Lower leg skin (tissue), 3 donors: ENCODE data around the gene IL10.

Source experiments
- POLR2A ChIP-seq, 2 donors: fragments of 450-650 bp; IDR thresholded peaks; one replicate each; pipeline ENCODE4 v1.6.1; 2016 to 2017; ENCODE audit warnings: antibody characterized with exemption in 2 of 2, mild to moderate bottlenecking in 1 of 2, moderate library complexity in 1 of 2
- TF ChIP-seq, protein P1 (sequence below), 3 donors: fragments of 450-650 bp; IDR thresholded peaks; one replicate each; pipeline ENCODE4 v1.5.1; 2016; ENCODE audit warnings: antibody characterized with exemption in 3 of 3, mild to moderate bottlenecking in 3 of 3, moderate library complexity in 2 of 3

DNA sequence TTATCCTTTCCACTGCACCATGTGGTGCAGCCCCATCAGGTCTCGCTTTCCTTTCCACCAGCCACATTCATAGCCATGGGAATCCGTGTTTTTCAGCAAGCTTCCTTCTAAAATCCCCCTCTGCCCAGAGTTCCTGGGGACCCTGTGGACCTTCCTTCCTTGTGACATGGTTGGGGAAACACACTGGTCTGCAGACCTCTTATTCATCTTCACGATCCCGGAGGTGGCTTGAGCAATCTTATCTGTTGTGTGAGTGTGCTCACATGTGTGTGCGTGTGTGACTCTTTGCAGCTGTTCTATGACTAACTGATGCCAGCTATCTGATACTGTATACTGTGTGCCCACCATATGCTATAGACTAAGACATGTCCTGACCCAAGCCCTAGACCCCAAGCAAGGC is 15.6 kb upstream of the IL10 start:
- TF ChIP-seq, protein P1, sequence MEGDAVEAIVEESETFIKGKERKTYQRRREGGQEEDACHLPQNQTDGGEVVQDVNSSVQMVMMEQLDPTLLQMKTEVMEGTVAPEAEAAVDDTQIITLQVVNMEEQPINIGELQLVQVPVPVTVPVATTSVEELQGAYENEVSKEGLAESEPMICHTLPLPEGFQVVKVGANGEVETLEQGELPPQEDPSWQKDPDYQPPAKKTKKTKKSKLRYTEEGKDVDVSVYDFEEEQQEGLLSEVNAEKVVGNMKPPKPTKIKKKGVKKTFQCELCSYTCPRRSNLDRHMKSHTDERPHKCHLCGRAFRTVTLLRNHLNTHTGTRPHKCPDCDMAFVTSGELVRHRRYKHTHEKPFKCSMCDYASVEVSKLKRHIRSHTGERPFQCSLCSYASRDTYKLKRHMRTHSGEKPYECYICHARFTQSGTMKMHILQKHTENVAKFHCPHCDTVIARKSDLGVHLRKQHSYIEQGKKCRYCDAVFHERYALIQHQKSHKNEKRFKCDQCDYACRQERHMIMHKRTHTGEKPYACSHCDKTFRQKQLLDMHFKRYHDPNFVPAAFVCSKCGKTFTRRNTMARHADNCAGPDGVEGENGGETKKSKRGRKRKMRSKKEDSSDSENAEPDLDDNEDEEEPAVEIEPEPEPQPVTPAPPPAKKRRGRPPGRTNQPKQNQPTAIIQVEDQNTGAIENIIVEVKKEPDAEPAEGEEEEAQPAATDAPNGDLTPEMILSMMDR (IDR thresholded peaks at IDR 0.05), result no peak
- TF ChIP-seq POLR2A (IDR thresholded peaks at IDR 0.05), result no peak
